DND-41 (cell line): ENCODE data around the gene ALPK3.
"Not testable (repeated sequence)": the region's sequence is repeated elsewhere in the genome, so short reads cannot be mapped to it uniquely, and the experiment has no call there.

Source experiments
- ATAC-seq: fragments of 200-7000 bp; cut with Tn5 transposase; 3 replicates; pipeline ENCODE4 v1.9.1; 2021; ENCODE audit warnings: low read depth; ENCODE audit not compliant: insufficient read depth
- DNase-seq: peaks from one replicate; pipeline ENCODE4 v3.0.0-alpha.2; 2020
- H2AFZ ChIP-seq: 2 replicates; pipeline ENCODE4 v1.6.0; 2012; ENCODE audit warnings: low read depth, low read length
- H3K27ac ChIP-seq: 2 replicates; pipeline ENCODE4 v1.5.1; 2012; ENCODE audit warnings: low read length, inconsistent platforms
- H3K27me3 ChIP-seq: fragments of 200-600 bp; sonication (generic); 2 replicates; pipeline ENCODE4 v1.6.0; 2012; ENCODE audit warnings: low read length, mild to moderate bottlenecking, inconsistent platforms; ENCODE audit not compliant: insufficient read depth, poor library complexity
- H3K36me3 ChIP-seq: 2 replicates; pipeline ENCODE4 v1.5.1; 2012; ENCODE audit warnings: low read length, inconsistent platforms; ENCODE audit not compliant: insufficient read depth
- H3K4me1 ChIP-seq: 2 replicates; pipeline ENCODE4 v1.5.1; 2012; ENCODE audit warnings: mild to moderate bottlenecking, low read length; ENCODE audit not compliant: insufficient read depth
- H3K4me2 ChIP-seq: 2 replicates; pipeline ENCODE4 v1.6.0; 2012; ENCODE audit warnings: mild to moderate bottlenecking, moderate library complexity, low read length, inconsistent platforms; ENCODE audit not compliant: insufficient read depth
- H3K4me3 ChIP-seq, 2 experiments: fragments of 200-600 bp in 1 of 2; shearing (Covaris generic) in 1 of 2; 2 replicates each; pipeline ENCODE4 v1.5.1; 2012 to 2016; ENCODE audit warnings: inconsistent platforms in 2 of 2, low read length in 2 of 2, mild to moderate bottlenecking in 2 of 2, low read depth in 1 of 2, moderate library complexity in 1 of 2
- H3K79me2 ChIP-seq: 2 replicates; pipeline ENCODE4 v1.6.0; 2012; ENCODE audit warnings: low read length, inconsistent platforms; ENCODE audit not compliant: insufficient read depth
- H3K9ac ChIP-seq: 2 replicates; pipeline ENCODE4 v1.6.0; 2012; ENCODE audit warnings: low read depth, mild to moderate bottlenecking, inconsistent platforms, low read length, moderate library complexity
- H3K9me3 ChIP-seq: 2 replicates; pipeline ENCODE4 v1.5.1; 2012; ENCODE audit warnings: low read length, moderate library complexity, mild to moderate bottlenecking, inconsistent platforms; ENCODE audit not compliant: insufficient read depth, severe bottlenecking
- H4K20me1 ChIP-seq: 2 replicates; pipeline ENCODE4 v1.6.0; 2012; ENCODE audit warnings: low read length; ENCODE audit not compliant: insufficient read depth
- EZH2 ChIP-seq: IDR thresholded peaks from 3 replicates; pipeline ENCODE4 v1.6.1; 2012; ENCODE audit warnings: borderline replicate concordance, low read depth, mild to moderate bottlenecking, moderate library complexity, low read length, inconsistent platforms; ENCODE audit not compliant: severe bottlenecking
- TF ChIP-seq, protein P1 (sequence below): IDR thresholded peaks from 2 replicates; pipeline ENCODE4 v1.5.1; 2012; ENCODE audit warnings: borderline replicate concordance, low read length, moderate library complexity, mild to moderate bottlenecking; ENCODE audit not compliant: poor library complexity, severe bottlenecking; ENCODE audit errors: extremely low read depth

The ALPK3 gene

GRCh38 chr15:84873997-84874396, 56.8 kb downstream of the ALPK3 start:
- TF ChIP-seq, protein P1, sequence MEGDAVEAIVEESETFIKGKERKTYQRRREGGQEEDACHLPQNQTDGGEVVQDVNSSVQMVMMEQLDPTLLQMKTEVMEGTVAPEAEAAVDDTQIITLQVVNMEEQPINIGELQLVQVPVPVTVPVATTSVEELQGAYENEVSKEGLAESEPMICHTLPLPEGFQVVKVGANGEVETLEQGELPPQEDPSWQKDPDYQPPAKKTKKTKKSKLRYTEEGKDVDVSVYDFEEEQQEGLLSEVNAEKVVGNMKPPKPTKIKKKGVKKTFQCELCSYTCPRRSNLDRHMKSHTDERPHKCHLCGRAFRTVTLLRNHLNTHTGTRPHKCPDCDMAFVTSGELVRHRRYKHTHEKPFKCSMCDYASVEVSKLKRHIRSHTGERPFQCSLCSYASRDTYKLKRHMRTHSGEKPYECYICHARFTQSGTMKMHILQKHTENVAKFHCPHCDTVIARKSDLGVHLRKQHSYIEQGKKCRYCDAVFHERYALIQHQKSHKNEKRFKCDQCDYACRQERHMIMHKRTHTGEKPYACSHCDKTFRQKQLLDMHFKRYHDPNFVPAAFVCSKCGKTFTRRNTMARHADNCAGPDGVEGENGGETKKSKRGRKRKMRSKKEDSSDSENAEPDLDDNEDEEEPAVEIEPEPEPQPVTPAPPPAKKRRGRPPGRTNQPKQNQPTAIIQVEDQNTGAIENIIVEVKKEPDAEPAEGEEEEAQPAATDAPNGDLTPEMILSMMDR: no peak
- TF ChIP-seq EZH2: no peak
- H3K4me1 ChIP-seq: no peaks in the 10 kb centered on the region
- no peak for ATAC-seq

DNA sequence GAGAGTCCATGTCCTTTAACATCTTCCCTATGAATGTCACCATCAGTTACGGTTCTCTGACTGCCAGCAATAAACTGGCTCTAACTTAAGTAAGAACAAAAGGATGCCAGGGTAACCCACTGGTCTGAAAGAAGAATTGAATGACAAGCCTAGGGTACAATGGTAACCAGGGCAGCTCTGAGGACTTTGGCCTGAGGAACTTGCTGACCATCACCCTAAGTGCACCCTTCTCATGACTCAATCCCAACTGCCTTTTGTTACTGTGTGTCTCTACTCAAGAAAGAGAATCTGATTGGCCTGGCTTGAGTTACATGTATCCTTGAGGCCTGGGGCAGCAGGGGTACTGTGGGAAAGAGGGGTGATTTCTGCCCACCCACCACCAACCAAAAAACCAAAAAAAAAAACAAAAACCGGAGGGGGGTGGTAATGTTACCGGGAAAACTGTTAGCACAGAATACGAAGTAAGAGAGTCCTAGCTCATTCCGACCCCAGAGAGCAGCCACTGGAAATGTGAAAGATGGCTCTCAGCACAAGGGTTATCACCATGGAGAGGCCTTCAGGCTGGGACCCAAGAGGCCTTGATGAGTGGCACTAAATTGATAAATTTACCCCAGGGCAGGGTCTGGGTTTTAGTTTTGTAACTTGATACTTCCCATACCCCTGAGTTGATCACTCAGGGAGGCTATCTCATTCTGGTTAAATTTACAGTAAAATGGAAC, 58.0 kb downstream of the ALPK3 start:
- H2AFZ ChIP-seq: no peak overlapping the region
- ATAC-seq: no peak
- no peak overlapping the region for H3K4me3 ChIP-seq
- H3K9me3 ChIP-seq: no peaks in the 10 kb centered on the region
- no peak for DNase-seq
- no peak overlapping the region for H3K27ac ChIP-seq
- H3K27me3 ChIP-seq: no peaks in the 10 kb centered on the region
- H3K79me2 ChIP-seq: no peaks in the 10 kb centered on the region
- H3K36me3 ChIP-seq: no peaks in the 10 kb centered on the region
- no peaks in the 10 kb centered on the region for H4K20me1 ChIP-seq
- TF ChIP-seq, protein P1: no peak
- no peak for TF ChIP-seq EZH2
- no peak overlapping the region for H3K4me2 ChIP-seq
- H3K9ac ChIP-seq: no peak overlapping the region
- H3K4me1 ChIP-seq: no peaks in the 10 kb centered on the region

More at GRCh38 chr15:84873997-84874396, 56.8 kb downstream of the ALPK3 start:
- no peak for DNase-seq
- H3K4me3 ChIP-seq: no peak overlapping the region
- no peaks in the 10 kb centered on the region for H4K20me1 ChIP-seq
- no peak overlapping the region for H3K4me2 ChIP-seq
- no peak overlapping the region for H2AFZ ChIP-seq
- no peak overlapping the region for H3K27ac ChIP-seq
- no peaks in the 10 kb centered on the region for H3K79me2 ChIP-seq
- no peaks in the 10 kb centered on the region for H3K9me3 ChIP-seq
- H3K9ac ChIP-seq: no peak overlapping the region
- no peaks in the 10 kb centered on the region for H3K36me3 ChIP-seq
- H3K27me3 ChIP-seq: no peaks in the 10 kb centered on the region

- H3K36me3 ChIP-seq: no peaks in the 10 kb centered on the region
- H2AFZ ChIP-seq: no peak overlapping the region
- no peak overlapping the region for H3K9ac ChIP-seq
- H3K4me2 ChIP-seq: no peak overlapping the region
- no peak overlapping the region for H3K27ac ChIP-seq
- TF ChIP-seq EZH2: no peak
- TF ChIP-seq, protein P1: no peak
- H4K20me1 ChIP-seq: 0 out of 2 replicates have a peak, but pooled peaks cover 4% of the 10 kb centered on the region
- no peaks in the 10 kb centered on the region for H3K9me3 ChIP-seq
- no peaks in the 10 kb centered on the region for H3K4me1 ChIP-seq
- no peak for ATAC-seq
- H3K4me3 ChIP-seq: no peak overlapping the region
- no peaks in the 10 kb centered on the region for H3K27me3 ChIP-seq
- H3K79me2 ChIP-seq: no peaks in the 10 kb centered on the region
- no peak for DNase-seq
Observed at GRCh38 chr15:84876269-84876668, 59.1 kb downstream of the ALPK3 start.

DNA sequence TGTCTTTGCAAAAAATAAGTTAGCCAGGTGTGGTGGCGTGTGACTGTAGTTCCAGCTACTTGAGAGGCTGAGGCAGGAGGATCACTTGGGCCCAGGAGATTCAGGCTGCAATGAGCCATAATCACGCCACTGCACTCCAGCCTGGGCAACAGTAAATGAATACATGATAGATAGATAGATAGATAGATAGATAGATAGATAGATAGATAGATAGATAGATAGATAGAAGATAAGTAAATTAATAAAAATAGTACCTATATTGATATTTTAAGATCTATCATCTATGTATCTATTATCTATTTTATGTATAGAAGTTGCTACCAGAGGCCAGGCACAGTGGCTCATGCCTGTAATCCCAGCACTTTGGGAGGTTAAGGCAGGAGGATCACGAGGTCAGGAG, 60.5 kb downstream of the ALPK3 start:
- H3K36me3 ChIP-seq: not testable (repeated sequence)

More for the DNA sequence above, 60.5 kb downstream of the ALPK3 start:
- H3K27me3 ChIP-seq, H3K79me2 ChIP-seq, H3K27ac ChIP-seq, DNase-seq, H3K4me2 ChIP-seq, H3K9me3 ChIP-seq, H2AFZ ChIP-seq, H4K20me1 ChIP-seq, H3K9ac ChIP-seq, ATAC-seq, H3K4me1 ChIP-seq, H3K4me3 ChIP-seq: not testable (repeated sequence)
